Measurements from ENCODE around the gene PMFBP1.

- no peak for TF ChIP-seq POLR2A (IDR thresholded peaks at IDR 0.05)
- no peak for TF ChIP-seq CTCF (IDR thresholded peaks at IDR 0.05 in 4 of 5, conservative IDR thresholded peaks at IDR 0.05 in 1 of 5)
Measured at GRCh38 chr16:72166954-72167561, 4.9 kb downstream of the PMFBP1 start.
